CD4-positive, alpha-beta T cell treated with Interleukin-6 at 100 ng/mL for 8 hours (primary cell): Measurements from ENCODE around the gene LBX2.
"Not testable (repeated sequence)": the region's sequence is repeated elsewhere in the genome, so short reads cannot be mapped to it uniquely, and the experiment has no call there.

ENCODE experiments used
- DNase-seq: peaks from one replicate; pipeline ENCODE4 v3.0.0-alpha.2; 2020; ENCODE audit warnings: mixed read lengths, low spot score

The LBX2 gene

GRCh38 chr2:74503506-74504475 is 4.4 kb upstream of the LBX2 start:
- DNase-seq = no peak

- peak; percentile 34 for DNase-seq
Measured at GRCh38 chr2:74502720-74503505, 3.5 kb upstream of the LBX2 start.

GRCh38 chr2:74502147-74502719 is 2.8 kb upstream of the LBX2 start:
- DNase-seq = no peak

GRCh38 chr2:74501335-74502071 is 2.1 kb upstream of the LBX2 start:
- DNase-seq = no peak

- DNase-seq = no peak
Measured at GRCh38 chr2:74500578-74500946, 1.2 kb upstream of the LBX2 start.

GRCh38 chr2:74499940-74500577 is 656 bp upstream of the LBX2 start:
- DNase-seq = no peak

GRCh38 chr2:74498500-74499266 is 720 bp downstream of the LBX2 start:
- no peak for DNase-seq

GRCh38 chr2:74497777-74498499 is 1.5 kb downstream of the LBX2 start:
- DNase-seq = no peak

GRCh38 chr2:74496997-74497776 is 2.2 kb downstream of the LBX2 start:
- no peak for DNase-seq

GRCh38 chr2:74495440-74495839 is 4.0 kb downstream of the LBX2 start:
- DNase-seq = no peak

- no peak for DNase-seq
Measured at GRCh38 chr2:74493546-74493945, 5.9 kb downstream of the LBX2 start.

- no peak for DNase-seq
Measured at GRCh38 chr2:74491648-74492544, 7.5 kb downstream of the LBX2 start.

- no peak for DNase-seq
Measured at GRCh38 chr2:74489906-74490305, 9.5 kb downstream of the LBX2 start.

- DNase-seq = no peak
Measured at GRCh38 chr2:74488643-74489481, 10.5 kb downstream of the LBX2 start.

GRCh38 chr2:74486141-74486540 is 13.3 kb downstream of the LBX2 start:
- DNase-seq = no peak

GRCh38 chr2:74483675-74484164 is 15.7 kb downstream of the LBX2 start:
- not testable (repeated sequence) for DNase-seq
